GM18498 (cell line): ENCODE results near the gene GLP1R.
"Not testable (repeated sequence)": the region's sequence is repeated elsewhere in the genome, so short reads cannot be mapped to it uniquely, and the experiment has no call there.

ENCODE experiments used
- ATAC-seq: cut with Tn5 transposase; IDR thresholded peaks from one replicate; pipeline ENCODE4 v1.9.1; 2021; ENCODE audit warnings: mild to moderate bottlenecking, moderate library complexity; ENCODE audit not compliant: unreplicated experiment

GLP1R gene

DNA sequence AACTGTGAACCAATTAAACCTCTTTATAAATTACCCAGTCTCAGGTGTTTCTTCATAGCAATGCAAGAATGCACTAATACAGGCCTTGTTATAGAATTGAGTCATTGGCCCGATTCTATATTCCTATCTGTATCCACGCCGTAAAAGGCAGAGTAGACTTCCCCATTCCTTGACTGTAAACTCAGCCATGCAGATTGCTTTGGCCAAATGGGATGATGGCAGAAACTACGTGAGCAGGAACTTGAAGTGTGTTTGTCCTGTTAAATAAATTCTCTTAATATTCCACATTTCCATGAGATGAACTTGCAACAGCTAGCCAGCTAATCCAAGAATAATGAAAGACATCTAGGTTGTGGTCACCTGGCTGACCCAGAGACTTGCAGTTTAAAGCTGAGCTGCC lies 70.3 kb downstream of the GLP1R start:
- ATAC-seq, result no peak

- no peak for ATAC-seq
Observed at GRCh38 chr6:39124114-39124513, 75.5 kb downstream of the GLP1R start.

DNA sequence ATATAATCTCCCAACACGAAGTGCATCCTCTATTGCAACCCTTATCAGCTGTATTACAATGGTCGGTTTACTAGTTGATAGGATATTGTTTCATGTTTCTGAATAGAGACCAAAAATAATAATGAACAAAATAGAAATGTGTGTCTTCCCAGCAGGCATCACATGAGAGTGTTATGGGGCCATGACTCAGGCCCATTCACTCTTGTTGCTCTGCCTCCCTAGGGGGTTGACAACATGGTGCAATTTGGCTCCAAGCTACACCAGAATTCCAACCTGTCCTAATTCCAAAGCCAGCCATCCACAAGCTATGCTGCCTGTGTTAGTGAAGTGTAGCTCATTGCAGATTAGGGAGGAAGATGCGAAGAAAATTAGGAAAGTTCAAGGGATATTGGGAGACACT lies 79.5 kb downstream of the GLP1R start:
- ATAC-seq, result no peak

DNA sequence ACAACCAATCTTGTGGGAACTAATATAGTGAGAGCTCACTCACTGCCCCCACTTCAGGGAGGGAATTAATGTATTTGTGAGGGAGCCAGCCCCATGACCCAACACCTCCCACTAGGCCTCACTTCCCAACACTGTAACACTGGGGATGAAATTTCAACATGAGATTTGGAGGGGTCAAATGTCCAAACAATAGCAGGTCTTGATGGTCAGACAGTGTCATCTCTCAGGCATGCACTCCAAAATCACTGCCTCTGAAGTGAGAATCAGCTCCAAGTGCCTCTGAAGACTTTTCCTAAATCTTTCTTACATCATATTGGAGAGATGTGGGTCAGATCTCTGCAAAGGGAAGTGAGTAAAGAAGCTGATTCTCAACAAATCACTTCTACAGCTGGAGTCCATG lies 80.3 kb downstream of the GLP1R start:
- no peak for ATAC-seq

- ATAC-seq, result no peak
Observed at GRCh38 chr6:39130691-39131090, 82.1 kb downstream of the GLP1R start.

GRCh38 chr6:39134761-39135160 lies 86.2 kb downstream of the GLP1R start:
- ATAC-seq, result not testable (repeated sequence)

DNA sequence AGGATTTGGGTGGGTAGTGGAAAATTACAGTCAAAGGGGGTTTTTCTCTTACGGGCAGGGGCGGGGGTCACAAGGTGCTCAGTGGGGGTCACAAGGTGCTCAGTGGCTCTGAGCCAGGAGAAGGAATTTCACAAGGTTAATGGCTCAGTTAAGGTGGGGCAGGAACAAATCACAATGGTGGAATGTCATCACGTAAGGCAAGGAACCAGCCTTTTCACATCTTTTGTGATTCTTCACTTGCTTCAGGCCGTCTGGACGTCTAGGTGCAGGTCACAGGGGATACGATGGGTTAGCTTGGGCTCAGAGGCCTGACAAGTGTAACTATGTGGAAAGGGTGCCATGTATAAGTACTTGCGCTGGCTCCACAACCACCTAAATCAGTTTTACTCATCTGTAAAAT lies 87.6 kb downstream of the GLP1R start:
- not testable (repeated sequence) for ATAC-seq

DNA sequence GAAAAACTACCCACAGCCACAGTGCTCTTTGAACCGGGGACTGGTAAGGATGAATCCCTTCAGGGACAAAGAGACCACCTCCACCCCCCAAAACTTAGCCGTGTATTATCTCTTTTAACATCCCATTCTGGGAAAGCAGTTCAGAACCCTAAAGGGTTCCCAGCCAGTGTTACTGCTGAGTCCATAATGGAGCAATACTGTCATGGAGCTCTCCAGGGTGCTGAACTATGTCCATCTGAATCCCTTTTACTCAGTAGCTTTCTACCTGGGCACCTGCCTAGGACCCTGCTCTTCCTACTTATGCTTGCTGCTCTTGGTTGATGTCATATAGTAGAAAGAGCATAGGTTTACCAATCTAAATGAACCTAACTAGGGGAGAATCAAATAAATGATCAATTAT lies 88.7 kb downstream of the GLP1R start:
- ATAC-seq, result no peak
